Transverse colon (tissue), 4 donors: Measurements from ENCODE around the gene GRK6. TPM values are rescaled to one million over a fixed set of nuclear protein-coding genes. Genes with fewer than 3 reads are reported as not detected.

Source experiments
- total RNA-seq, 4 donors: library from RNA; depleted of rRNA; stranded (reverse); fragments of >200 nt; gene quantifications; one replicate each; pipeline ENCODE4 v1.1.0, GENCODE V29; 2016

GRK6 gene
- total RNA-seq, 4 donors from 2014 or later: 21.5 to 40.5 (median 36.4) TPM

Other genes with a start within 250 kb of the GRK6 start
- gene RAB24, start 123.0 kb upstream of the GRK6 start, total RNA-seq: 10 to 100 TPM; 38.2 to 68.1 (median 51.8) TPM
- 100 to 1,000 TPM in 3 of 4 donors, 10 to 100 TPM in 1; 52.1 to 192 (median 142) TPM for gene PRELID1, start 122.9 kb upstream of the GRK6 start, total RNA-seq
- 100 to 1,000 TPM in 1 of 4 donors, 10 to 100 TPM in 3; 10.8 to 257 (median 21.7) TPM for gene MXD3, start 114.8 kb upstream of the GRK6 start, total RNA-seq
- gene LMAN2, start 75.0 kb upstream of the GRK6 start, total RNA-seq: 100 to 1,000 TPM; 236 to 322 (median 293) TPM
- 10 to 100 TPM; 16.5 to 49.6 (median 24.4) TPM for gene RGS14, start 68.8 kb upstream of the GRK6 start, total RNA-seq
- under 1 TPM in 1 of 4 donors, not detected in 3; 0.55 TPM for gene SLC34A1, start 42.2 kb upstream of the GRK6 start, total RNA-seq
- not detected for gene PFN3, start 26.0 kb upstream of the GRK6 start, total RNA-seq
- 10 to 100 TPM in 1 of 4 donors, 1 to 10 TPM in 3; 2.6 to 20.1 (median 5.6) TPM for gene F12, start 17.1 kb upstream of the GRK6 start, total RNA-seq
- gene PRR7, start 20.1 kb downstream of the GRK6 start, total RNA-seq: 1 to 10 TPM in 3 of 4 donors, not detected in 1; 2.1 to 5.0 (median 2.5) TPM
- 100 to 1,000 TPM in 1 of 4 donors, 10 to 100 TPM in 3; 10.1 to 201 (median 17.4) TPM for gene DBN1, start 47.0 kb downstream of the GRK6 start, total RNA-seq
- gene PDLIM7, start 70.9 kb downstream of the GRK6 start, total RNA-seq: 100 to 1,000 TPM in 1 of 4 donors, 10 to 100 TPM in 3; 52.6 to 256 (median 78.6) TPM
- 10 to 100 TPM in 2 of 4 donors, 1 to 10 TPM in 1, under 1 TPM in 1; 0.60 to 17.2 (median 7.8) TPM for gene DOK3, start 83.2 kb downstream of the GRK6 start, total RNA-seq
- 100 to 1,000 TPM in 2 of 4 donors, 10 to 100 TPM in 2; 96.5 to 170 (median 130) TPM for gene DDX41, start 90.3 kb downstream of the GRK6 start, total RNA-seq
- 100 to 1,000 TPM in 1 of 4 donors, 10 to 100 TPM in 3; 59.7 to 128 (median 63.5) TPM for gene FAM193B, start 127.9 kb downstream of the GRK6 start, total RNA-seq
- gene TMED9, start 165.5 kb downstream of the GRK6 start, total RNA-seq: 10 to 100 TPM; 34.4 to 85.9 (median 70.9) TPM
- gene B4GALT7, start 173.5 kb downstream of the GRK6 start, total RNA-seq: 10 to 100 TPM; 17.9 to 38.5 (median 27.0) TPM